ENCODE results near the gene CDK16.

CDK16 gene

GRCh38 chrX:47186096-47186740 lies 32.3 kb upstream of the CDK16 start:
- DNase-seq (ENCODE audit: low read depth, low spot score), result no peak

- no peak for DNase-seq (ENCODE audit: low read depth, low spot score)
These were observed 31.3 kb upstream of the CDK16 start for GRCh38 chrX:47187106-47187677.

GRCh38 chrX:47189906-47190305 lies 28.6 kb upstream of the CDK16 start:
- no peak for DNase-seq (ENCODE audit: low read depth, low spot score)

- peak; percentile 64 for DNase-seq (ENCODE audit: low read depth, low spot score)
These were observed 27.8 kb upstream of the CDK16 start for GRCh38 chrX:47190445-47191269.

GRCh38 chrX:47191331-47191730 lies 27.1 kb upstream of the CDK16 start:
- DNase-seq (ENCODE audit: low read depth, low spot score), result no peak

- DNase-seq (ENCODE audit: low read depth, low spot score), result no peak
These were observed 26.6 kb upstream of the CDK16 start for GRCh38 chrX:47191806-47192401.

- peak; percentile 77 for DNase-seq (ENCODE audit: low read depth, low spot score)
These were observed 24.8 kb upstream of the CDK16 start, which contains the start of gene UBA1 for GRCh38 chrX:47193475-47194193. Gene UBA1 (plus strand): TSS chrX:47193829. CDS start chrX:47198803, 4,974 bp downstream.

GRCh38 chrX:47194194-47194787 lies 24.2 kb upstream of the CDK16 start:
- DNase-seq (ENCODE audit: low read depth, low spot score), result no peak

GRCh38 chrX:47196098-47196497 lies 22.4 kb upstream of the CDK16 start:
- DNase-seq (ENCODE audit: low read depth, low spot score), result no peak

GRCh38 chrX:47197526-47197925 lies 21.0 kb upstream of the CDK16 start:
- DNase-seq (ENCODE audit: low read depth, low spot score), result no peak

- no peak for DNase-seq (ENCODE audit: low read depth, low spot score)
These were observed 20.3 kb upstream of the CDK16 start for GRCh38 chrX:47198026-47198686.

GRCh38 chrX:47198687-47199080 lies 19.8 kb upstream of the CDK16 start:
- no peak for DNase-seq (ENCODE audit: low read depth, low spot score)

- DNase-seq (ENCODE audit: low read depth, low spot score), result no peak
These were observed 19.2 kb upstream of the CDK16 start for GRCh38 chrX:47199286-47199685.

GRCh38 chrX:47200385-47201150 lies 17.9 kb upstream of the CDK16 start:
- DNase-seq (ENCODE audit: low read depth, low spot score), result no peak

- no peak for DNase-seq (ENCODE audit: low read depth, low spot score)
These were observed 17.0 kb upstream of the CDK16 start for GRCh38 chrX:47201345-47201944.

- no peak for DNase-seq (ENCODE audit: low read depth, low spot score)
These were observed 16.2 kb upstream of the CDK16 start for GRCh38 chrX:47202316-47202715.

- no peak for DNase-seq (ENCODE audit: low read depth, low spot score)
These were observed 15.6 kb upstream of the CDK16 start for GRCh38 chrX:47202877-47203276.

GRCh38 chrX:47204970-47205369 lies 13.5 kb upstream of the CDK16 start:
- no peak for DNase-seq (ENCODE audit: low read depth, low spot score)

GRCh38 chrX:47206316-47206715 lies 12.2 kb upstream of the CDK16 start:
- no peak for DNase-seq (ENCODE audit: low read depth, low spot score)

- DNase-seq (ENCODE audit: low read depth, low spot score), result no peak
These were observed 10.4 kb upstream of the CDK16 start for GRCh38 chrX:47208108-47208507.
